ENCODE results near the gene RGS19. TPM values are rescaled to one million over a fixed set of nuclear protein-coding genes. Genes with fewer than 3 reads are reported as not detected.

The RGS19 gene
- total and polyA plus RNA-seq, 2 donors from 2014 or later: 6.8 to 20.2 TPM

GRCh38 chr20:64052326-64052722 is 27.0 kb downstream of the RGS19 start:
- peaks cover 0 to 25% (median 0%) of the 10 kb centered on the region in 3 donors for H3K4me1 ChIP-seq (ENCODE audit: control insufficient read depth in 2 of 3, insufficient read depth in 2 of 3, low read depth in 1 of 3, low read length in 3 of 3)
- H3K27ac ChIP-seq (ENCODE audit: low read depth in 2 of 2, low read length in 2 of 2): peak overlapping the region; percentile 78 to 86
- intact Hi-C loops (cut with DNase I): no loop called here
- no peak overlapping the region for H3K9ac ChIP-seq (ENCODE audit: low read length in 3 of 3)
- TF ChIP-seq CTCF (IDR thresholded peaks at IDR 0.05; ENCODE audit: borderline replicate concordance, extremely low read depth, insufficient read depth): no peak
- FAIRE-seq: no peak
- peaks cover 4% of the 10 kb centered on the region for H3K27me3 ChIP-seq (ENCODE audit: control insufficient read depth, insufficient read depth, low read length)
- DNase-seq: no peak
- no peaks in the 10 kb centered on the region for H3K9me3 ChIP-seq (ENCODE audit: control insufficient read depth in 2 of 3, insufficient read depth in 1 of 3, low read length in 3 of 3)
- no peak overlapping the region for H3K4me3 ChIP-seq (ENCODE audit: low read length in 3 of 3)
- no peaks in the 10 kb centered on the region for H3K36me3 ChIP-seq (ENCODE audit: control insufficient read depth in 2 of 3, insufficient read depth in 3 of 3, low read length in 3 of 3)

- no peaks in the 10 kb centered on the region for H3K9me3 ChIP-seq (ENCODE audit: control insufficient read depth in 2 of 3, insufficient read depth in 1 of 3, low read length in 3 of 3)
- no peaks in the 10 kb centered on the region for H3K36me3 ChIP-seq (ENCODE audit: control insufficient read depth in 2 of 3, insufficient read depth in 3 of 3, low read length in 3 of 3)
- DNase-seq: peak in 1 of 5 donors; percentile 92
- peaks cover 4% of the 10 kb centered on the region for H3K27me3 ChIP-seq (ENCODE audit: control insufficient read depth, insufficient read depth, low read length)
- no peak overlapping the region for H3K9ac ChIP-seq (ENCODE audit: low read length in 3 of 3)
- H3K4me3 ChIP-seq (ENCODE audit: low read length in 3 of 3): no peak overlapping the region
- H3K27ac ChIP-seq (ENCODE audit: low read depth in 2 of 2, low read length in 2 of 2): peak overlapping the region; percentile 78 to 86
- intact Hi-C loops (cut with DNase I): no loop called here
- FAIRE-seq: no peak
- TF ChIP-seq CTCF (IDR thresholded peaks at IDR 0.05; ENCODE audit: borderline replicate concordance, extremely low read depth, insufficient read depth): no peak
- H3K4me1 ChIP-seq (ENCODE audit: control insufficient read depth in 2 of 3, insufficient read depth in 2 of 3, low read depth in 1 of 3, low read length in 3 of 3): peaks cover 0 to 19% (median 0%) of the 10 kb centered on the region in 3 donors
Measured at GRCh38 chr20:64051561-64052325, 27.6 kb downstream of the RGS19 start.

- Histone ChIP-seq H3K27ac (ENCODE audit: low read depth in 2 of 2, low read length in 2 of 2) (peak overlapping the region; percentile 54 to 68), H3K36me3 (ENCODE audit: control insufficient read depth in 2 of 3, insufficient read depth in 3 of 3, low read length in 3 of 3) (no peaks in the 10 kb centered on the region), H3K4me3 (ENCODE audit: low read length in 3 of 3) (no peak overlapping the region), H3K9me3 (ENCODE audit: control insufficient read depth in 2 of 3, insufficient read depth in 1 of 3, low read length in 3 of 3) (no peaks in the 10 kb centered on the region), H3K27me3 (ENCODE audit: control insufficient read depth, insufficient read depth, low read length) (peaks cover 6% of the 10 kb centered on the region), H3K9ac (ENCODE audit: low read length in 3 of 3) (no peak overlapping the region), H3K4me1 (ENCODE audit: control insufficient read depth in 2 of 3, insufficient read depth in 2 of 3, low read depth in 1 of 3, low read length in 3 of 3) (peaks cover 0 to 17% (median 0%) of the 10 kb centered on the region in 3 donors)
- intact Hi-C loops (cut with DNase I): no loop called here
- DNase-seq: no peak
- FAIRE-seq: no peak
- TF ChIP-seq CTCF (IDR thresholded peaks at IDR 0.05; ENCODE audit: borderline replicate concordance, extremely low read depth, insufficient read depth): no peak
Measured at GRCh38 chr20:64051033-64051452, 28.3 kb downstream of the RGS19 start.
